ENCODE data around the gene TAGAP. TPM values are rescaled to one million over a fixed set of nuclear protein-coding genes. Genes with fewer than 3 reads are reported as not detected.

The TAGAP gene
- total and polyA plus RNA-seq, 9 of the 15 experiments (the other 6 are each of a cell fraction or from before 2014, with no cell fraction given): 0.07 TPM; not detected in 8

DNA sequence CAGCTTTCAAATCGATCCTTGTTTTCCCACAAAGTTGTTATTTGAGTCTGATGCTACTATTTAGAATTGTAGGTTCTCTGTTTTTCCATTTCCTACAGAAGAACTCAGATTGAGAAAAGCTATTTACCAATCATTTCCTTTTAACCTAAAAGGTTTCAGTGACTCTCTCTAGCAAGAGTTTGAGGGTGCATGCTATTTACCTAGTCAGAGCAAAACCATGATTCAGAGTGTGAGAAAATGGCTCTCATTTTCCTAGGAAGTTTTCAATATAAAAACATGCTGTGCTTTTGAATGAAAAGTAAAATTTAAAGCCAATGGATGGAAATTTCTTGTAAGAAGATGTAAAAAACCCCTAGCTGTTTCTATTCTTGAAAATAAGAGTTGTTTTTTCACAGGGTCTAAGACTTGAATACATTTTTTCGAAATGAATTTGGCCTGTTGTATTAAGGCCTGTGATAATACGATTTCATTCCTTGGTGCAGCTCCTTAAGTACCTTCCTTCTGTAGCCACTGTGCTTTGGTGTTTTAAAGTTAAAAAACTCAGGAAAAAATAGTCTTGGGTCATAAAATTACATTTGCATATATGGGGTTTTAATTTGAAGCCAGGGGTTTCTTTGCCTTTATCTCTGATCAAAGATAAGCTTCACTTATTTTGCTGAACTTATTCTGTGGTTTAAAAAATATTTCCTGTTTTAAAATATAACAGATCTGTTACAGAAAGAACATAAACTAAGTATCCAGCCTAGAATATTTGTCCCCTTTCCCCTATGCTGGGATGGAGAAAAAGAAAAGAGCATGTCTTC is 26.8 kb downstream of the TAGAP start:
- Histone ChIP-seq H3K79me2 (ENCODE audit: control insufficient read depth, insufficient read depth, low read length) (no peaks in the 10 kb centered on the region), H3K36me3 (ENCODE audit: control insufficient read depth, insufficient read depth, low read length) (no peaks in the 10 kb centered on the region), H3K4me3 (no peak overlapping the region), H3K9me3 (replicated peaks; ENCODE audit: control insufficient read depth, insufficient read depth, low read depth, low read length) (no peaks in the 10 kb centered on the region; the same call in 1 of the 2 replicates), H3K27ac (ENCODE audit: extremely low read depth, low read depth, low read length) (no peak overlapping the region), H3K9ac (ENCODE audit: insufficient read depth in 1 of 2, low read depth in 2 of 2, low read length in 2 of 2) (no peak overlapping the region), H4K20me1 (replicated peaks; ENCODE audit: control insufficient read depth, insufficient read depth, low read length) (no peaks in the 10 kb centered on the region), H3K4me2 (ENCODE audit: insufficient read depth, low read length) (no peak overlapping the region), H2AFZ (ENCODE audit: low read depth, low read length) (no peak overlapping the region), H3K27me3 (ENCODE audit: control insufficient read depth in 2 of 2, insufficient read depth in 2 of 2, low read length in 2 of 2) (peaks cover 0 to 10% of the 10 kb centered on the region in 2 experiments; a peak in 3 of 5 replicates), H3K9me1 (ENCODE audit: control insufficient read depth, insufficient read depth, low read length) (no peaks in the 10 kb centered on the region), H3K4me1 (replicated peaks in 1 of 2; ENCODE audit: control insufficient read depth in 2 of 2, insufficient read depth in 2 of 2, low read length in 2 of 2) (no peaks in the 10 kb centered on the region; a peak in 1 of 5 replicates)
- POLR2A ChIA-PET: interaction anchor here (0.6 kb wide), 1 partner anchor 43 kb away, joined by 3 read pairs; no protein-coding TSS in a partner anchor
- in situ Hi-C loops (cut with MboI) (no loop called here), intact Hi-C loops (cut with micrococcal nuclease) (no loop called here)
- BruUV-seq (replicated peaks): no TSS peak
- FAIRE-seq: no peak
- DNase-seq (ENCODE audit: extremely low read depth in 1 of 4, low spot score in 3 of 4): no peak
- TF ChIP-seq, protein P1, sequence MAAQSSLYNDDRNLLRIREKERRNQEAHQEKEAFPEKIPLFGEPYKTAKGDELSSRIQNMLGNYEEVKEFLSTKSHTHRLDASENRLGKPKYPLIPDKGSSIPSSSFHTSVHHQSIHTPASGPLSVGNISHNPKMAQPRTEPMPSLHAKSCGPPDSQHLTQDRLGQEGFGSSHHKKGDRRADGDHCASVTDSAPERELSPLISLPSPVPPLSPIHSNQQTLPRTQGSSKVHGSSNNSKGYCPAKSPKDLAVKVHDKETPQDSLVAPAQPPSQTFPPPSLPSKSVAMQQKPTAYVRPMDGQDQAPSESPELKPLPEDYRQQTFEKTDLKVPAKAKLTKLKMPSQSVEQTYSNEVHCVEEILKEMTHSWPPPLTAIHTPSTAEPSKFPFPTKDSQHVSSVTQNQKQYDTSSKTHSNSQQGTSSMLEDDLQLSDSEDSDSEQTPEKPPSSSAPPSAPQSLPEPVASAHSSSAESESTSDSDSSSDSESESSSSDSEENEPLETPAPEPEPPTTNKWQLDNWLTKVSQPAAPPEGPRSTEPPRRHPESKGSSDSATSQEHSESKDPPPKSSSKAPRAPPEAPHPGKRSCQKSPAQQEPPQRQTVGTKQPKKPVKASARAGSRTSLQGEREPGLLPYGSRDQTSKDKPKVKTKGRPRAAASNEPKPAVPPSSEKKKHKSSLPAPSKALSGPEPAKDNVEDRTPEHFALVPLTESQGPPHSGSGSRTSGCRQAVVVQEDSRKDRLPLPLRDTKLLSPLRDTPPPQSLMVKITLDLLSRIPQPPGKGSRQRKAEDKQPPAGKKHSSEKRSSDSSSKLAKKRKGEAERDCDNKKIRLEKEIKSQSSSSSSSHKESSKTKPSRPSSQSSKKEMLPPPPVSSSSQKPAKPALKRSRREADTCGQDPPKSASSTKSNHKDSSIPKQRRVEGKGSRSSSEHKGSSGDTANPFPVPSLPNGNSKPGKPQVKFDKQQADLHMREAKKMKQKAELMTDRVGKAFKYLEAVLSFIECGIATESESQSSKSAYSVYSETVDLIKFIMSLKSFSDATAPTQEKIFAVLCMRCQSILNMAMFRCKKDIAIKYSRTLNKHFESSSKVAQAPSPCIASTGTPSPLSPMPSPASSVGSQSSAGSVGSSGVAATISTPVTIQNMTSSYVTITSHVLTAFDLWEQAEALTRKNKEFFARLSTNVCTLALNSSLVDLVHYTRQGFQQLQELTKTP (IDR thresholded peaks at IDR 0.05; ENCODE audit: low read depth in 1 of 2, partially characterized antibody in 2 of 2): no peak
- TF ChIP-seq ZNF766 (CRISPR knock-in tag; conservative IDR thresholded peaks at IDR 0.05) (no peak), ZKSCAN3 (CRISPR knock-in tag; IDR thresholded peaks at IDR 0.05) (no peak), ILF3 (IDR thresholded peaks at IDR 0.05; ENCODE audit: borderline replicate concordance) (no peak), EZH2 (IDR thresholded peaks at IDR 0.05; ENCODE audit: borderline replicate concordance, low read depth, low read length) (no peak), CBX2 (IDR thresholded peaks at IDR 0.05; ENCODE audit: insufficient read depth, low read length, poor library complexity, severe bottlenecking) (no peak), ZNF584 (CRISPR knock-in tag; IDR thresholded peaks at IDR 0.05; ENCODE audit: low read depth) (no peak)
- TF ChIP-seq, protein P2, sequence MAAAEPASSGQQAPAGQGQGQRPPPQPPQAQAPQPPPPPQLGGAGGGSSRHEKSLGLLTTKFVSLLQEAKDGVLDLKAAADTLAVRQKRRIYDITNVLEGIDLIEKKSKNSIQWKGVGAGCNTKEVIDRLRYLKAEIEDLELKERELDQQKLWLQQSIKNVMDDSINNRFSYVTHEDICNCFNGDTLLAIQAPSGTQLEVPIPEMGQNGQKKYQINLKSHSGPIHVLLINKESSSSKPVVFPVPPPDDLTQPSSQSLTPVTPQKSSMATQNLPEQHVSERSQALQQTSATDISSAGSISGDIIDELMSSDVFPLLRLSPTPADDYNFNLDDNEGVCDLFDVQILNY (CRISPR knock-in tag; IDR thresholded peaks at IDR 0.05): no peak
- TF ChIP-seq, protein P3, sequence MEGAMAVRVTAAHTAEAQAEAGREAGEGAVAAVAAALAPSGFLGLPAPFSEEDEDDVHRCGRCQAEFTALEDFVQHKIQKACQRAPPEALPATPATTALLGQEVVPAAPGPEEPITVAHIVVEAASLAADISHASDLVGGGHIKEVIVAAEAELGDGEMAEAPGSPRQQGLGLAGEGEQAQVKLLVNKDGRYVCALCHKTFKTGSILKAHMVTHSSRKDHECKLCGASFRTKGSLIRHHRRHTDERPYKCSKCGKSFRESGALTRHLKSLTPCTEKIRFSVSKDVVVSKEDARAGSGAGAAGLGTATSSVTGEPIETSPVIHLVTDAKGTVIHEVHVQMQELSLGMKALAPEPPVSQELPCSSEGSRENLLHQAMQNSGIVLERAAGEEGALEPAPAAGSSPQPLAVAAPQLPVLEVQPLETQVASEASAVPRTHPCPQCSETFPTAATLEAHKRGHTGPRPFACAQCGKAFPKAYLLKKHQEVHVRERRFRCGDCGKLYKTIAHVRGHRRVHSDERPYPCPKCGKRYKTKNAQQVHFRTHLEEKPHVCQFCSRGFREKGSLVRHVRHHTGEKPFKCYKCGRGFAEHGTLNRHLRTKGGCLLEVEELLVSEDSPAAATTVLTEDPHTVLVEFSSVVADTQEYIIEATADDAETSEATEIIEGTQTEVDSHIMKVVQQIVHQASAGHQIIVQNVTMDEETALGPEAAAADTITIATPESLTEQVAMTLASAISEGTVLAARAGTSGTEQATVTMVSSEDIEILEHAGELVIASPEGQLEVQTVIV (CRISPR knock-in tag; IDR thresholded peaks at IDR 0.05; ENCODE audit: borderline replicate concordance): no peak
- CTCF ChIA-PET (ENCODE audit: low intra/inter-chr PET ratio): no interaction called here
- ATAC-seq: no peak
- 2% methylated on average over 3 of the region's 3 CpGs for WGBS (ENCODE audit: insufficient coverage, low coverage, missing lambda C conversion rate)
